DND-41 (cell line): ENCODE data around the gene ENAH.

Source experiments
- ATAC-seq: fragments of 200-7000 bp; cut with Tn5 transposase; 3 replicates; pipeline ENCODE4 v1.9.1; 2021; ENCODE audit warnings: low read depth; ENCODE audit not compliant: insufficient read depth
- DNase-seq: peaks from one replicate; pipeline ENCODE4 v3.0.0-alpha.2; 2020
- H2AFZ ChIP-seq: 2 replicates; pipeline ENCODE4 v1.6.0; 2012; ENCODE audit warnings: low read depth, low read length
- H3K27ac ChIP-seq: 2 replicates; pipeline ENCODE4 v1.5.1; 2012; ENCODE audit warnings: low read length, inconsistent platforms
- H3K27me3 ChIP-seq: fragments of 200-600 bp; sonication (generic); 2 replicates; pipeline ENCODE4 v1.6.0; 2012; ENCODE audit warnings: low read length, mild to moderate bottlenecking, inconsistent platforms; ENCODE audit not compliant: insufficient read depth, poor library complexity
- H3K36me3 ChIP-seq: 2 replicates; pipeline ENCODE4 v1.5.1; 2012; ENCODE audit warnings: low read length, inconsistent platforms; ENCODE audit not compliant: insufficient read depth
- H3K4me1 ChIP-seq: 2 replicates; pipeline ENCODE4 v1.5.1; 2012; ENCODE audit warnings: mild to moderate bottlenecking, low read length; ENCODE audit not compliant: insufficient read depth
- H3K4me2 ChIP-seq: 2 replicates; pipeline ENCODE4 v1.6.0; 2012; ENCODE audit warnings: mild to moderate bottlenecking, moderate library complexity, low read length, inconsistent platforms; ENCODE audit not compliant: insufficient read depth
- H3K4me3 ChIP-seq, 2 experiments: fragments of 200-600 bp in 1 of 2; shearing (Covaris generic) in 1 of 2; 2 replicates each; pipeline ENCODE4 v1.5.1; 2012 to 2016; ENCODE audit warnings: inconsistent platforms in 2 of 2, low read length in 2 of 2, mild to moderate bottlenecking in 2 of 2, low read depth in 1 of 2, moderate library complexity in 1 of 2
- H3K79me2 ChIP-seq: 2 replicates; pipeline ENCODE4 v1.6.0; 2012; ENCODE audit warnings: low read length, inconsistent platforms; ENCODE audit not compliant: insufficient read depth
- H3K9ac ChIP-seq: 2 replicates; pipeline ENCODE4 v1.6.0; 2012; ENCODE audit warnings: low read depth, mild to moderate bottlenecking, inconsistent platforms, low read length, moderate library complexity
- H3K9me3 ChIP-seq: 2 replicates; pipeline ENCODE4 v1.5.1; 2012; ENCODE audit warnings: low read length, moderate library complexity, mild to moderate bottlenecking, inconsistent platforms; ENCODE audit not compliant: insufficient read depth, severe bottlenecking
- H4K20me1 ChIP-seq: 2 replicates; pipeline ENCODE4 v1.6.0; 2012; ENCODE audit warnings: low read length; ENCODE audit not compliant: insufficient read depth
- CTCF ChIP-seq: IDR thresholded peaks from 2 replicates; pipeline ENCODE4 v1.5.1; 2012; ENCODE audit warnings: borderline replicate concordance, low read length, moderate library complexity, mild to moderate bottlenecking; ENCODE audit not compliant: poor library complexity, severe bottlenecking; ENCODE audit errors: extremely low read depth
- EZH2 ChIP-seq: IDR thresholded peaks from 3 replicates; pipeline ENCODE4 v1.6.1; 2012; ENCODE audit warnings: borderline replicate concordance, low read depth, mild to moderate bottlenecking, moderate library complexity, low read length, inconsistent platforms; ENCODE audit not compliant: severe bottlenecking

ENAH gene

GRCh38 chr1:225526878-225527277 is 126.0 kb downstream of the ENAH start:
- Histone ChIP-seq H3K4me3 (no peak overlapping the region), H3K27me3 (peaks cover 5% of the 10 kb centered on the region), H3K27ac (no peak overlapping the region), H3K9me3 (no peaks in the 10 kb centered on the region), H3K9ac (no peak overlapping the region), H3K36me3 (no peaks in the 10 kb centered on the region), H3K4me1 (no peaks in the 10 kb centered on the region), H2AFZ (no peak overlapping the region), H3K79me2 (no peaks in the 10 kb centered on the region), H4K20me1 (no peaks in the 10 kb centered on the region), H3K4me2 (no peak overlapping the region)
- DNase-seq (no peak), ATAC-seq (no peak)
- TF ChIP-seq EZH2 = no peak
- no peak for TF ChIP-seq CTCF

GRCh38 chr1:225525377-225525776 is 127.5 kb downstream of the ENAH start:
- Histone ChIP-seq H3K36me3 (no peaks in the 10 kb centered on the region), H3K9ac (no peak overlapping the region), H3K79me2 (no peaks in the 10 kb centered on the region), H3K4me2 (no peak overlapping the region), H3K4me1 (no peaks in the 10 kb centered on the region), H3K27me3 (peaks cover 5% of the 10 kb centered on the region), H3K4me3 (no peak overlapping the region), H2AFZ (no peak overlapping the region), H3K9me3 (no peaks in the 10 kb centered on the region), H3K27ac (no peak overlapping the region), H4K20me1 (no peaks in the 10 kb centered on the region)
- no peak for ATAC-seq
- no peak for DNase-seq
- TF ChIP-seq EZH2 (no peak), CTCF (no peak)

- Histone ChIP-seq H3K27me3 (peaks cover 5% of the 10 kb centered on the region), H3K36me3 (no peaks in the 10 kb centered on the region), H4K20me1 (no peaks in the 10 kb centered on the region), H3K9me3 (no peaks in the 10 kb centered on the region), H2AFZ (no peak overlapping the region), H3K27ac (no peak overlapping the region), H3K4me2 (no peak overlapping the region), H3K9ac (no peak overlapping the region), H3K79me2 (no peaks in the 10 kb centered on the region), H3K4me3 (no peak overlapping the region), H3K4me1 (no peaks in the 10 kb centered on the region)
- ATAC-seq (no peak), DNase-seq (no peak)
- TF ChIP-seq CTCF (no peak), EZH2 (no peak)
Measured at GRCh38 chr1:225524570-225524969, 128.4 kb downstream of the ENAH start.
